Loucy (cell line): Measurements from ENCODE around the gene PELI2.

Experiments
- H2AFZ ChIP-seq: fragments of 200-600 bp; sonication (generic); 2 replicates; pipeline ENCODE4 v1.6.0; 2016; ENCODE audit warnings: antibody characterized with exemption, mild to moderate bottlenecking, low read length, moderate library complexity
- H3F3A ChIP-seq: fragments of 200-600 bp; 2 replicates; pipeline ENCODE4 v1.6.0; 2016; ENCODE audit warnings: antibody characterized with exemption, low read depth, mild to moderate bottlenecking
- H3K27me3 ChIP-seq: fragments of 200-600 bp; sonication (generic); 2 replicates; pipeline ENCODE4 v1.6.1; 2014; ENCODE audit warnings: low read length, mild to moderate bottlenecking; ENCODE audit not compliant: insufficient read depth, poor library complexity, severe bottlenecking
- H3K36me3 ChIP-seq: fragments of 200-600 bp; sonication (generic); 2 replicates; pipeline ENCODE4 v1.6.1; 2016; ENCODE audit warnings: low read length; ENCODE audit not compliant: insufficient read depth
- H3K4me1 ChIP-seq: fragments of 200-600 bp; sonication (generic); 2 replicates; pipeline ENCODE4 v1.5.1; 2014; ENCODE audit warnings: low read length, mild to moderate bottlenecking; ENCODE audit not compliant: insufficient read depth, poor library complexity, severe bottlenecking
- H3K4me2 ChIP-seq: fragments of 200-600 bp; sonication (generic); 2 replicates; pipeline ENCODE4 v1.6.0; 2014; ENCODE audit warnings: antibody characterized with exemption, low read length, low read depth, mild to moderate bottlenecking; ENCODE audit not compliant: poor library complexity, severe bottlenecking
- H3K4me3 ChIP-seq: fragments of 200-600 bp; sonication (generic); 2 replicates; pipeline ENCODE4 v1.5.1; 2014; ENCODE audit warnings: low read length, mild to moderate bottlenecking, mixed read lengths; ENCODE audit not compliant: poor library complexity, severe bottlenecking
- H3K79me2 ChIP-seq: fragments of 200-600 bp; sonication (generic); 2 replicates; pipeline ENCODE4 v1.6.1; 2014; ENCODE audit warnings: low read length; ENCODE audit not compliant: insufficient read depth
- H3K9ac ChIP-seq: fragments of 200-600 bp; sonication (generic); 2 replicates; pipeline ENCODE4 v1.6.0; 2014; ENCODE audit warnings: mild to moderate bottlenecking, low read depth, low read length, moderate library complexity; ENCODE audit not compliant: poor library complexity, severe bottlenecking
- H3K9me2 ChIP-seq: fragments of 200-600 bp; sonication (generic); replicated peaks from 2 replicates; pipeline ENCODE4 v1.6.1; 2016; ENCODE audit warnings: low read depth, low read length, mixed read lengths
- H3K9me3 ChIP-seq: fragments of 200-600 bp; sonication (generic); 2 replicates; pipeline ENCODE4 v1.6.1; 2014; ENCODE audit warnings: mild to moderate bottlenecking, antibody characterized with exemption, low read length, low read depth; ENCODE audit not compliant: insufficient read depth
- H4K20me1 ChIP-seq: fragments of 200-600 bp; sonication (generic); 2 replicates; pipeline ENCODE4 v1.6.0; 2014; ENCODE audit warnings: antibody characterized with exemption, low read length, mild to moderate bottlenecking; ENCODE audit not compliant: insufficient read depth, poor library complexity, severe bottlenecking
- CTCF ChIP-seq: fragments of 200-600 bp; sonication (generic); conservative IDR thresholded peaks from 2 replicates; pipeline ENCODE4 v1.5.1; 2014; ENCODE audit warnings: mild to moderate bottlenecking, antibody characterized with exemption, low read length
- EZH2phosphoT487 ChIP-seq: fragments of 200-600 bp; IDR thresholded peaks from 2 replicates; pipeline ENCODE4 v1.6.1; 2018; ENCODE audit warnings: antibody characterized with exemption, mild to moderate bottlenecking, moderate library complexity, borderline replicate concordance

Gene PELI2

GRCh38 chr14:56117765-56118610 lies at the start of gene PELI2:
PELI2 (plus strand) TSS chr14:56118411; CDS start chr14:56118661, 250 bp downstream.
- peak within 1 kb of the TSS; percentile 91 for H3K9ac ChIP-seq
- H3K36me3 ChIP-seq = no peaks in the 10 kb centered on the region
- H3K4me2 ChIP-seq = peak within 1 kb of the TSS; percentile 88
- TF ChIP-seq CTCF (no peak), EZH2phosphoT487 (no peak)
- no peaks in the 10 kb centered on the region for H3K27me3 ChIP-seq
- peak within 1 kb of the TSS; percentile 89 for H2AFZ ChIP-seq
- H3K4me3 ChIP-seq = peak within 1 kb of the TSS; percentile 85
- peaks cover 55% of the 10 kb centered on the region for H4K20me1 ChIP-seq
- 0 out of 2 replicates have a peak, but pooled peaks cover 3% of the 10 kb centered on the region for H3F3A ChIP-seq
- no peaks in the 10 kb centered on the region for H3K9me3 ChIP-seq
- H3K4me1 ChIP-seq = peaks cover 37% of the 10 kb centered on the region
- no peaks in the 10 kb centered on the region for H3K9me2 ChIP-seq
- peaks cover 48% of the 10 kb centered on the region for H3K79me2 ChIP-seq

- H3K4me3 ChIP-seq = no peak overlapping the region
- no peaks in the 10 kb centered on the region for H3K79me2 ChIP-seq
- no peak overlapping the region for H3K4me2 ChIP-seq
- TF ChIP-seq CTCF = no peak
- no peak for TF ChIP-seq EZH2phosphoT487
- no peaks in the 10 kb centered on the region for H3F3A ChIP-seq
- no peaks in the 10 kb centered on the region for H3K4me1 ChIP-seq
- no peaks in the 10 kb centered on the region for H3K9me2 ChIP-seq
- H2AFZ ChIP-seq = no peak overlapping the region
- H3K9ac ChIP-seq = no peak overlapping the region
- no peaks in the 10 kb centered on the region for H3K36me3 ChIP-seq
- no peaks in the 10 kb centered on the region for H4K20me1 ChIP-seq
- no peaks in the 10 kb centered on the region for H3K9me3 ChIP-seq
- no peaks in the 10 kb centered on the region for H3K27me3 ChIP-seq
These were observed 44.4 kb upstream of the PELI2 start for GRCh38 chr14:56073799-56074198.

- no peak overlapping the region for H3K9ac ChIP-seq
- no peak overlapping the region for H2AFZ ChIP-seq
- no peak overlapping the region for H3K4me3 ChIP-seq
- no peak overlapping the region for H3K4me2 ChIP-seq
- no peaks in the 10 kb centered on the region for H3K4me1 ChIP-seq
- no peaks in the 10 kb centered on the region for H3K27me3 ChIP-seq
- no peak for TF ChIP-seq EZH2phosphoT487
- no peak for TF ChIP-seq CTCF
- no peaks in the 10 kb centered on the region for H3K79me2 ChIP-seq
- no peaks in the 10 kb centered on the region for H3F3A ChIP-seq
- no peaks in the 10 kb centered on the region for H4K20me1 ChIP-seq
- H3K9me2 ChIP-seq = no peaks in the 10 kb centered on the region
- H3K9me3 ChIP-seq = no peaks in the 10 kb centered on the region
- no peaks in the 10 kb centered on the region for H3K36me3 ChIP-seq
These were observed 42.9 kb upstream of the PELI2 start for GRCh38 chr14:56075301-56075700.
